Tibial nerve (tissue), 4 donors: ENCODE data around the gene SMIM41. TPM values are rescaled to one million over a fixed set of nuclear protein-coding genes. Genes with fewer than 3 reads are reported as not detected.
A peak's percentile ranks its signal among the peaks of the same experiment; 100 is the strongest.

Experiments
- DNase-seq, 2 donors: peaks; one replicate each; pipeline ENCODE4 v3.0.0-alpha.2; 2019; ENCODE audit warnings: low spot score in 2 of 2
- H3K27ac ChIP-seq, 4 donors: fragments of 200-600 bp; sonication (generic) in 3 of 4; one replicate each; pipeline ENCODE4 v1.5.1; 2017 to 2019; ENCODE audit warnings: mild to moderate bottlenecking in 1 of 4
- H3K27me3 ChIP-seq, 2 donors: fragments of 200-600 bp; sonication (generic) in 1 of 2; one replicate each; pipeline versions ENCODE4 v1.5.1 to v1.6.0; 2017 to 2019
- H3K36me3 ChIP-seq, 3 donors: fragments of 200-600 bp; sonication (generic); one replicate each; pipeline ENCODE4 v1.5.1; 2018 to 2019
- H3K4me1 ChIP-seq, 4 donors: fragments of 200-600 bp; sonication (generic) in 3 of 4; one replicate each; pipeline ENCODE4 v1.5.1; 2017 to 2019
- H3K4me3 ChIP-seq, 4 donors: fragments of 200-600 bp; sonication (generic) in 3 of 4; one replicate each; pipeline ENCODE4 v1.5.1; 2017 to 2019; ENCODE audit warnings: mild to moderate bottlenecking in 1 of 4, moderate library complexity in 1 of 4
- H3K9me3 ChIP-seq, 4 donors: fragments of 200-600 bp; sonication (generic) in 3 of 4; one replicate each; pipeline ENCODE4 v1.5.1; 2017 to 2019
- CTCF ChIP-seq, 5 experiments: fragments of 200-600 bp in 3 of 5; fragments of 450-650 bp in 2 of 5; sonication (generic) in 3 of 5; IDR thresholded peaks; one replicate each; pipeline ENCODE4 v1.5.1; 2016 to 2019; ENCODE audit warnings: antibody characterized with exemption in 5 of 5, mild to moderate bottlenecking in 3 of 5, moderate library complexity in 2 of 5
- EP300 ChIP-seq, 2 donors: sonication (generic); formaldehyde crosslinking; IDR thresholded peaks; one replicate each; pipeline ENCODE4 v1.6.1; 2017; ENCODE audit warnings: antibody characterized with exemption in 2 of 2, mild to moderate bottlenecking in 1 of 2
- POLR2A ChIP-seq, 2 donors: fragments of 450-650 bp; IDR thresholded peaks; one replicate each; pipeline ENCODE4 v1.6.1; 2017; ENCODE audit warnings: antibody characterized with exemption in 2 of 2, mild to moderate bottlenecking in 2 of 2, moderate library complexity in 2 of 2
- WGBS, 2 donors: methylation state at CpG; one replicate each; pipeline ENCODE4 v1.1.5; 2018; 5-methylcytosine and 5-hydroxymethylcytosine counted together
- total RNA-seq, 4 donors: library from RNA; depleted of rRNA; stranded (reverse); fragments of >200 nt; gene quantifications; one replicate each; pipeline ENCODE4 v1.1.0, GENCODE V29; 2016

Gene SMIM41
- total RNA-seq, 4 donors from 2014 or later: 16.5 to 78.7 (median 39.3) TPM

- Histone ChIP-seq H3K36me3 (no peaks in the 10 kb centered on the region), H3K27me3 (peaks cover 0 to 14% of the 10 kb centered on the region in 2 donors), H3K9me3 (no peaks in the 10 kb centered on the region), H3K4me1 (peaks cover 0 to 9% (median 3%) of the 10 kb centered on the region in 4 donors), H3K4me3 (no peak overlapping the region), H3K27ac (no peak overlapping the region)
- WGBS, 2 donors: 50% methylated on average over 15 to 19 of the region's 23 CpGs
- TF ChIP-seq CTCF (IDR thresholded peaks at IDR 0.05) (peak in 3 of 5 experiments; percentile 32 to 48 (median 36)), EP300 (IDR thresholded peaks at IDR 0.05) (no peak)
- DNase-seq: no peak
Measured at GRCh38 chr12:52119398-52120254, 40.1 kb downstream of the SMIM41 start.

DNA sequence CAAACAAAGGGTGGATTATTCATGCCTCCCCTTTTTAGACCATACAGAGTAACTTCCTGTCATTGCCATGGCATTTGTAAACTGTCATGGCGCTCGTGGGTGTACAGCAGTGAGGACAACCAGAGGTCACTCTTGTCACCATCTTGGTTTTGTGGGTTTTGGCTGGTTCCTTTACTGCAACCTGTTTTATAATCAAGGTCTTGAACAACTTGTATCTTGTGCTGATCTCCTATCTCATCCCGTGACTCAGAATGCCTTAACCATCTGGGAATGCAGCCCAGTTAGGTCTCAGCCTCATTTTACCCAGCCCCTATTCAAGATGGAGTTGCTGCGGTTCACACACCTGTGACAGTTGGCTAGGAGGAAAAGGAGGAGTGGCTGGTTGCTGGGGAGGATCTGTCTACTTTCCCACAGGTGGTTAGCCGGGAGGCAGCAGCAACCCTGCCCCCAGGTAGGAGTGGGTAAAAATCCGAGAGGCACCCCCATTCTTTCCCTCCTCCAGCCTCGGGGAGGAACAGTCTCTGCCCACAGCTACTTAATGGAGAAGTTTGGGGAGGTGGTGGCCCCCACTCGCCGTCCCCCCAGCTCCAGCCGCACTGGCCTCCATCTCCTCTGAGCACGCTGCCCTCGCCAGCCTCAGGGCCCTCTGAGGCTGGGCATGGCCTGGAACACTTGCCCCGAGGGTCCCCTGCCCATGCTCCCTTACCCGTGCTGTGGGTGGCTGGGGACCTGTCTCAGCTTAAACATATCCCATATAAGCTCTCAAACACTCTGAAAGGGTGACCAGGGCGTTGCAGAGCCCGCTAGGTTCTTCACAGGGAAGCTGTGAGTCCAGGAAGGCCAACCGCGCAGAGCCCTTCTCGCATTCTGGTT, 41.7 kb downstream of the SMIM41 start:
- Histone ChIP-seq H3K4me1 (peaks cover 0 to 9% (median 3%) of the 10 kb centered on the region in 4 donors), H3K36me3 (no peaks in the 10 kb centered on the region), H3K4me3 (no peak overlapping the region), H3K27ac (no peak overlapping the region), H3K9me3 (no peaks in the 10 kb centered on the region), H3K27me3 (peaks cover 0 to 14% of the 10 kb centered on the region in 2 donors)
- no peak for DNase-seq
- WGBS, 2 donors: 68 to 76% methylated on average over 17 to 19 of the region's 19 CpGs
- no peak for TF ChIP-seq EP300 (IDR thresholded peaks at IDR 0.05)
- TF ChIP-seq CTCF (IDR thresholded peaks at IDR 0.05): no peak
- no peak for TF ChIP-seq POLR2A (IDR thresholded peaks at IDR 0.05)

- TF ChIP-seq CTCF (IDR thresholded peaks at IDR 0.05): peak; percentile 59 to 81 (median 69)
- TF ChIP-seq POLR2A (IDR thresholded peaks at IDR 0.05): no peak
- H3K4me3 ChIP-seq: no peak overlapping the region
- no peak overlapping the region for H3K27ac ChIP-seq
- WGBS, 2 donors: 15% methylated on average over 18 of the region's 18 CpGs
- no peaks in the 10 kb centered on the region for H3K36me3 ChIP-seq
- peaks cover 0 to 14% of the 10 kb centered on the region in 2 donors for H3K27me3 ChIP-seq
- H3K4me1 ChIP-seq: peaks cover 0 to 9% (median 3%) of the 10 kb centered on the region in 4 donors
- no peaks in the 10 kb centered on the region for H3K9me3 ChIP-seq
- peak in 1 of 2 donors; percentile 38 for DNase-seq
Measured at GRCh38 chr12:52121824-52122539, 42.5 kb downstream of the SMIM41 start.

- Histone ChIP-seq H3K27me3 (peaks cover 0 to 14% of the 10 kb centered on the region in 2 donors), H3K36me3 (no peaks in the 10 kb centered on the region), H3K9me3 (no peaks in the 10 kb centered on the region), H3K4me1 (peaks cover 0 to 9% (median 3%) of the 10 kb centered on the region in 4 donors), H3K4me3 (no peak overlapping the region), H3K27ac (no peak overlapping the region)
- TF ChIP-seq POLR2A (IDR thresholded peaks at IDR 0.05) (no peak), EP300 (IDR thresholded peaks at IDR 0.05) (no peak), CTCF (IDR thresholded peaks at IDR 0.05) (no peak)
- WGBS, 2 donors: 74 to 75% methylated on average over 4 of the region's 4 CpGs
- DNase-seq: no peak
Measured at GRCh38 chr12:52122540-52122871, 43.0 kb downstream of the SMIM41 start.
